Esophagus muscularis mucosa (tissue), 4 donors: ENCODE measurements around the gene OSBPL10.

ENCODE experiments used
- CTCF ChIP-seq, 3 experiments: fragments of 200-600 bp in 2 of 3; fragments of 450-650 bp in 1 of 3; sonication (generic) in 2 of 3; IDR thresholded peaks; one replicate each; pipeline ENCODE4 v1.5.1; 2017 to 2019; ENCODE audit warnings: antibody characterized with exemption in 3 of 3, mild to moderate bottlenecking in 2 of 3, moderate library complexity in 1 of 3
- EP300 ChIP-seq: sonication (generic); formaldehyde crosslinking; IDR thresholded peaks from one replicate; pipeline ENCODE4 v1.6.1; 2017; ENCODE audit warnings: antibody characterized with exemption
- POLR2AphosphoS5 ChIP-seq, 2 donors: sonication (generic); formaldehyde crosslinking; IDR thresholded peaks; one replicate each; pipeline ENCODE4 v1.6.1; 2017; ENCODE audit warnings: antibody characterized with exemption in 2 of 2

- TF ChIP-seq CTCF (IDR thresholded peaks at IDR 0.05) (no peak), POLR2AphosphoS5 (IDR thresholded peaks at IDR 0.05) (no peak), EP300 (no peak)
These were observed 355.7 kb downstream of the OSBPL10 start for GRCh38 chr3:31625358-31625757.
